Neuronal stem cell (in vitro differentiated cells): ENCODE results near the gene PACC1. TPM values are rescaled to one million over a fixed set of nuclear protein-coding genes. Genes with fewer than 3 reads are reported as not detected.

Source experiments
- small RNA-seq: library from polyadenylated mRNA; stranded (forward); fragments of <200 nt; extraction: miRNeasy Mini kit (QIAGEN cat#:217004); gene quantifications from one replicate; pipeline ENCODE3, GENCODE V24; 2013; ENCODE audit not compliant: insufficient read depth

PACC1 gene

Small RNA genes lying within 50 kb of the gene (small RNA-seq; reads per million reads assigned to genes)
- not detected for gene SNORA16B
